Heart right ventricle (tissue), 16 donors: ENCODE data around the gene SNPH. TPM values are rescaled to one million over a fixed set of nuclear protein-coding genes. Genes with fewer than 3 reads are reported as not detected.

Experiments used
- ATAC-seq, 8 donors: fragments of 200-7000 bp; cut with Tn5 transposase; one replicate each; pipeline ENCODE4 v1.9.1; 2020; ENCODE audit warnings: mild to moderate bottlenecking in 8 of 8, moderate library complexity in 8 of 8, moderate number of reproducible peaks in 1 of 8
- DNase-seq, 2 donors: peaks; one replicate each; pipeline ENCODE4 v3.0.0-alpha.2; 2020
- H3K27ac ChIP-seq, 10 donors: fragments of 200-600 bp; sonication (generic) in 2 of 10; one replicate each; pipeline versions ENCODE4 v1.5.0 to v1.8.0; 2020 to 2022; ENCODE audit warnings: mild to moderate bottlenecking in 3 of 10
- H3K27me3 ChIP-seq, 7 donors: fragments of 200-600 bp; one replicate each; pipeline ENCODE4 v1.8.0; 2021 to 2022; ENCODE audit warnings: mild to moderate bottlenecking in 2 of 7
- H3K36me3 ChIP-seq, 9 donors: fragments of 200-600 bp; sonication (generic) in 1 of 9; one replicate each; pipeline versions ENCODE4 v1.5.0 to v1.8.0; 2020 to 2022; ENCODE audit warnings: mild to moderate bottlenecking in 2 of 9
- H3K4me1 ChIP-seq, 9 donors: fragments of 200-600 bp; sonication (generic) in 1 of 9; one replicate each; pipeline versions ENCODE4 v1.5.0 to v1.8.0; 2020 to 2022; ENCODE audit warnings: mild to moderate bottlenecking in 4 of 9
- H3K4me3 ChIP-seq, 10 donors: fragments of 200-600 bp; sonication (generic) in 2 of 10; one replicate each; pipeline versions ENCODE4 v1.5.0 to v1.8.0; 2020 to 2022; ENCODE audit warnings: mild to moderate bottlenecking in 7 of 10, moderate library complexity in 2 of 10
- H3K9me3 ChIP-seq, 11 donors: fragments of 200-600 bp in 10 of 11; sonication (generic) in 2 of 11; one replicate each; pipeline versions ENCODE4 v1.5.0 to v1.8.0; 2013 to 2022; ENCODE audit warnings: mild to moderate bottlenecking in 2 of 11, control low read depth in 1 of 11, moderate library complexity in 1 of 11
- whole genome bisulfite sequencing, 2 donors: extraction: QIAGEN DNeasy Blood & Tissue Kit; methylation state at CpG; one replicate each; pipeline ENCODE4 v1.1.7; 2013; ENCODE audit warnings: inconsistent platforms in 1 of 2; 5-methylcytosine and 5-hydroxymethylcytosine counted together
- intact Hi-C, 10 donors: fragments of 100-400 bp; cut with DNase I; formaldehyde crosslinking; loops; one replicate each; pipeline versions ENCODE4 v1.11.1 to v1.14.2; 2022
- polyA plus RNA-seq, 2 donors: library from polyadenylated mRNA; stranded (reverse); fragments of 200-250 nt; gene quantifications; one replicate each; pipeline ENCODE4 v1.2.3, GENCODE V29; 2013
- total RNA-seq, 10 donors: library from RNA; stranded (reverse); fragmentation: NEBNext Ultra II Directional in 3 of 10; extraction: Animal tissue kit (Norgen Biotek cat#: 25700) in 3 of 10; gene quantifications; one replicate each; pipeline versions ENCODE4 v1.2.1 to v1.2.4, GENCODE V29; 2021 to 2023
- TF ChIP-seq, protein P1 (sequence below), 9 donors: fragments of 200-600 bp; sonication (generic) in 2 of 9; IDR thresholded peaks; one replicate each; pipeline versions ENCODE4 v1.5.0 to v1.8.0; 2021 to 2022; ENCODE audit warnings: antibody characterized with exemption in 9 of 9, mild to moderate bottlenecking in 5 of 9, moderate library complexity in 1 of 9
- donor health status: Arrhythmogenic right ventricular cardiomyopathy.
- donor health status: ischemic (EF 13 %, LVEDD 7.1; RV severe dilation, severe dysfunction).
- donor health status: healthy with polysubstance abuse.
- donor health status: DM: no; HTN: yes; CAD: no.
- donor health status: DM: no; HTN: no; CAD: no.
- donor health status: ischemic (EF 25% LVEDD 6.9; RV normal size, moderate dysfunction).
- donor health status: ischemic (EF 25% LVEDD 5.7; RV mildly dilated, moderate dysfunction).
- donor health status: healthy.
- donor health status: DM: yes; HTN: yes; CAD: no.
- donor health status: Ischemic cardiomyopathy.
- donor health status: ischemic (EF 35%, LVEDD 5.7; RV mildly dilated, moderate dysfunction).
- donor health status: nonischemic (EF 11% LVEDD 7.7; RV severe dilation, severe dysfunction).
- donor health status: DM: yes; HTN: yes; CAD: no.
- donor health status: PGD.
- donor health status: ischemic (EF 29% LVEDD 5.4; RV normal size, mild dysfunction).
- donor health status: nonischemic (EF 23%, LVEDD 6.1; RV moderate dilation, normal function).

The SNPH gene
- total and polyA plus RNA-seq, 12 donors: 1.5 to 14.3 (median 9.9) TPM

DNA sequence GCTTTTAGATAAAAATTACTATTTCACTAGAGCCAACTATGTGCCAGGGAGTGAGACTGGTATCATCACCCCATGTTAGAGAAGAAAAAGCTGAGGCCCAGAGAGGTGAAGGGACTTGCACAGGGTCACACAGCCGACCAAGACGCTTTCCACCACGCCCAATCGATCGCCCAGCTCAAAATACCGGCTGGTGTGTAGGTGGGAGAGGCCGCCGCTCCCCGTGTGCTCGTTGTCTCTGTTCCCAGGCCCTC lies 253 bp upstream of the SNPH start:
- Histone ChIP-seq H3K27ac (peak overlapping the region in 8 of 10 donors; percentile 56 to 78 (median 66)), H3K4me3 (peak overlapping the region; percentile 42 to 96 (median 88)), H3K27me3 (peaks cover 0 to 40% (median 6%) of the 10 kb centered on the region in 7 donors), H3K9me3 (peaks cover 0 to 12% (median 0%) of the 10 kb centered on the region in 11 donors), H3K36me3 (no peaks in the 10 kb centered on the region), H3K4me1 (peaks cover 0 to 27% (median 18%) of the 10 kb centered on the region in 9 donors)
- TF ChIP-seq, protein P1, sequence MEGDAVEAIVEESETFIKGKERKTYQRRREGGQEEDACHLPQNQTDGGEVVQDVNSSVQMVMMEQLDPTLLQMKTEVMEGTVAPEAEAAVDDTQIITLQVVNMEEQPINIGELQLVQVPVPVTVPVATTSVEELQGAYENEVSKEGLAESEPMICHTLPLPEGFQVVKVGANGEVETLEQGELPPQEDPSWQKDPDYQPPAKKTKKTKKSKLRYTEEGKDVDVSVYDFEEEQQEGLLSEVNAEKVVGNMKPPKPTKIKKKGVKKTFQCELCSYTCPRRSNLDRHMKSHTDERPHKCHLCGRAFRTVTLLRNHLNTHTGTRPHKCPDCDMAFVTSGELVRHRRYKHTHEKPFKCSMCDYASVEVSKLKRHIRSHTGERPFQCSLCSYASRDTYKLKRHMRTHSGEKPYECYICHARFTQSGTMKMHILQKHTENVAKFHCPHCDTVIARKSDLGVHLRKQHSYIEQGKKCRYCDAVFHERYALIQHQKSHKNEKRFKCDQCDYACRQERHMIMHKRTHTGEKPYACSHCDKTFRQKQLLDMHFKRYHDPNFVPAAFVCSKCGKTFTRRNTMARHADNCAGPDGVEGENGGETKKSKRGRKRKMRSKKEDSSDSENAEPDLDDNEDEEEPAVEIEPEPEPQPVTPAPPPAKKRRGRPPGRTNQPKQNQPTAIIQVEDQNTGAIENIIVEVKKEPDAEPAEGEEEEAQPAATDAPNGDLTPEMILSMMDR (IDR thresholded peaks at IDR 0.05): no peak
- ATAC-seq (no peak), DNase-seq (no peak)
- WGBS, 2 donors: 5 to 7% methylated on average over 10 of the region's 10 CpGs
- intact Hi-C loops: no loop called here

DNA sequence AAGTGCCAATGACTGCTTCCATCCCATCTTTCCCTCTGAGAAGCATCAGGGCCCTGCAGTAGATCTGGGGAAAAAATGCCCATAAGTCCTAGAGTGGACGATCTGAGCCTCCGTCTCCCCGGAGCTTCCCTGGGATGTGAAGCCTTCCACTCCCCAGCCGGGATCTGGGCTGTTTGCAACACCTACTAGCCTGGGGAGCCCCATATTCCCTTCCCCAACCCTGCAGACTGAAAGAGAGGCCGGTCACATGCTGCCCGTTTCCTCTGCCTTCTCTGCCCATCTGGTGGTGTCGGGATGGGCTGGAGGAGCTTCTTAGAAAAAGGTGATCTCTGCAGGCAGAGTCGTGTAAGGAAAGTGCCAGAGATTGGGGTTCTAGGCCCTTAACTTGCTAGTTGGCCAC lies 1.1 kb downstream of the SNPH start:
- Histone ChIP-seq H3K9me3 (peaks cover 0 to 10% (median 0%) of the 10 kb centered on the region in 11 donors), H3K4me3 (peak overlapping the region in 7 of 10 donors; percentile 49 to 96 (median 88)), H3K4me1 (peaks cover 0 to 27% (median 18%) of the 10 kb centered on the region in 9 donors), H3K27me3 (peaks cover 0 to 27% (median 0%) of the 10 kb centered on the region in 7 donors), H3K27ac (no peak overlapping the region), H3K36me3 (no peaks in the 10 kb centered on the region)
- TF ChIP-seq, protein P1 (IDR thresholded peaks at IDR 0.05): no peak
- ATAC-seq (no peak), DNase-seq (no peak)
- WGBS, 2 donors: 79% methylated on average over 8 of the region's 8 CpGs
- intact Hi-C loops: no loop called here

DNA sequence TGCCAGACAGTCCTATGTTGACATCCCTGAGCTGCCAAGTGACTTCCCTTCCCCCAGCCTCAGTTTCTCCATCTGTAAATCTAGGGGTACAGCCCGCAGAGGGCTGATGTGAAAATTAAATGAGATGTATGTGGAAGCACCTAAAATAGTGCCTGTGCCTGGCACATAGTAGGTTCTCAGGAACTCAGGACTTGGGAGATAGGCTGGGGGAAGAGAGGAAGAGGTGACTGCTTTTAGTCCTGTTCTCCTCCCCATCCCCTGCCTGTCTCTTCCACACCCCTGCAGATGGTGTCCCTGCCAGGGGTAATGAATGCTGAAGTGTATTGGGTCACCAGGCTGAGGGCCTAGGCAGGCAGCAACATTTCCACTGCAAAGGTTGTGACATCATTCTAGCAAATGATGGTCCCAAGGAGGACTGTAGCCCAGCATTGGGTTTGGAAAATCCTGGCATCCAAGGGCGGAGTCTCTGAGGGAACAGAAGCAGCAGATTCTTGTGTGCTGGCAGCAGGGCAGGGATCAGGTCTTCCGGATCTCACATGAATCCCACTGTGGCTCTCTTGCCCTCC lies 1.8 kb downstream of the SNPH start:
- Histone ChIP-seq H3K36me3 (no peaks in the 10 kb centered on the region), H3K9me3 (peaks cover 0 to 3% (median 0%) of the 10 kb centered on the region in 11 donors), H3K4me1 (peaks cover 0 to 30% (median 18%) of the 10 kb centered on the region in 9 donors), H3K27ac (peak overlapping the region in 3 of 10 donors; percentile 11 to 41 (median 16)), H3K4me3 (no peak overlapping the region), H3K27me3 (peaks cover 0 to 20% (median 0%) of the 10 kb centered on the region in 7 donors)
- 78 to 83% methylated on average over 3 of the region's 3 CpGs for WGBS, 2 donors
- TF ChIP-seq, protein P1 (IDR thresholded peaks at IDR 0.05): no peak
- DNase-seq (no peak), ATAC-seq (peak in 1 of 8 donors; percentile 8)
- intact Hi-C loops: no loop called here

DNA sequence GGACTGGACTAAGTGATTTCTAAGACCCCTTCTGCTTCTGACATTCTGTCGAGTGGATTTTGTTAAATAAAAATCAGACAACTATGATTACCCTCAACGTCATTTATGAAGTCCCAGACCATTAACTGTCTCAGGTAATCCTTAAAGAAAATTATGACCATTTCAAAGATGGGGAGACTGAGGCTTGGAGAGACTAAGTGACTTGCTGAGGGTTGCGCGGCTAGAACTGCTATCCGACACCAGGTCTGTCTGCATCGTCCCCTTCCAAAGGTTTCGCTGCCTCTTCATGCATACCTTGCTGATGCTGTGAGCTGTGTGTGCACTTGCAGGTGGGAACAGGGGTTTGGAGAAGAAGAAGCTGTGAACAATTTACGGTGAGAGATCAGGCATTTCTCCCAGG lies 3.1 kb downstream of the SNPH start:
- ATAC-seq (no peak), DNase-seq (no peak)
- Histone ChIP-seq H3K27me3 (peaks cover 0 to 19% (median 0%) of the 10 kb centered on the region in 7 donors), H3K27ac (no peak overlapping the region), H3K4me3 (no peak overlapping the region), H3K4me1 (peaks cover 0 to 30% (median 18%) of the 10 kb centered on the region in 9 donors), H3K36me3 (no peaks in the 10 kb centered on the region), H3K9me3 (no peaks in the 10 kb centered on the region)
- TF ChIP-seq, protein P1 (IDR thresholded peaks at IDR 0.05): no peak
- 88 to 95% methylated on average over 8 of the region's 8 CpGs for WGBS, 2 donors
- intact Hi-C loops: no loop called here
